Endodermal cell (in vitro differentiated cells): ENCODE data around the gene LRRC26. TPM values are rescaled to one million over a fixed set of nuclear protein-coding genes. Genes with fewer than 3 reads are reported as not detected.

Source experiments
- DNase-seq: peaks from one replicate; pipeline ENCODE4 v3.0.0-alpha.2; 2017
- H3K27ac ChIP-seq: 2 replicates; pipeline ENCODE4 v1.5.1; 2013; ENCODE audit warnings: mild to moderate bottlenecking, low read depth, low read length, moderate library complexity
- H3K27me3 ChIP-seq: 2 replicates; pipeline ENCODE4 v1.6.1; 2013; ENCODE audit warnings: mild to moderate bottlenecking, low read length, moderate library complexity; ENCODE audit not compliant: insufficient read depth, control insufficient read depth, poor library complexity, severe bottlenecking
- H3K36me3 ChIP-seq: 2 replicates; pipeline ENCODE4 v1.7.0; 2013; ENCODE audit warnings: mild to moderate bottlenecking, low read length, moderate library complexity; ENCODE audit not compliant: control insufficient read depth, insufficient read depth
- H3K4me1 ChIP-seq: one replicate; pipeline ENCODE4 v1.7.0; 2013; ENCODE audit warnings: low read length; ENCODE audit not compliant: control insufficient read depth, insufficient read depth
- H3K4me3 ChIP-seq: 2 replicates; pipeline ENCODE4 v1.5.1; 2013; ENCODE audit warnings: mild to moderate bottlenecking, low read length, moderate library complexity
- H3K9ac ChIP-seq: 2 replicates; pipeline ENCODE4 v1.6.1; 2013; ENCODE audit warnings: mild to moderate bottlenecking, low read length, moderate library complexity; ENCODE audit not compliant: poor library complexity, severe bottlenecking; ENCODE audit errors: extremely low read depth
- H3K9me3 ChIP-seq: 2 replicates; pipeline ENCODE4 v1.6.1; 2013; ENCODE audit warnings: mild to moderate bottlenecking, low read length, moderate library complexity; ENCODE audit not compliant: control insufficient read depth
- H3K27ac Mint-ChIP-seq: 2 replicates; pipeline ENCODE4 v1.8.0; 2020; ENCODE audit warnings: mixed read lengths
- H3K27me3 Mint-ChIP-seq: 2 replicates; pipeline ENCODE4 v1.8.0; 2021; ENCODE audit warnings: mild to moderate bottlenecking, mixed read lengths; ENCODE audit not compliant: insufficient read depth
- H3K36me3 Mint-ChIP-seq: 2 replicates; pipeline ENCODE4 v1.8.0; 2020; ENCODE audit warnings: low read depth, mixed read lengths
- H3K4me1 Mint-ChIP-seq: 2 replicates; pipeline ENCODE4 v1.8.0; 2020; ENCODE audit warnings: mixed read lengths
- H3K4me3 Mint-ChIP-seq: 2 replicates; pipeline ENCODE4 v1.8.0; 2020; ENCODE audit warnings: mild to moderate bottlenecking, moderate library complexity, mixed read lengths
- H3K9me3 Mint-ChIP-seq: 2 replicates; pipeline ENCODE4 v1.8.0; 2020; ENCODE audit warnings: mild to moderate bottlenecking, mixed read lengths
- WGBS, 2 experiments: methylation state at CpG; one replicate each; pipeline versions ENCODE4 v1.1.5 to v1.1.7; 2013; ENCODE audit warnings: missing lambda C conversion rate in 2 of 2, mixed read lengths in 1 of 2; ENCODE audit not compliant: insufficient coverage in 1 of 2, insufficient read length in 1 of 2; 5-methylcytosine and 5-hydroxymethylcytosine counted together
- total RNA-seq, 2 donors: library from RNA; stranded (reverse); fragmentation: NEBNext Ultra II Directional in 1 of 2; extraction: Animal tissue kit (Norgen Biotek cat#: 25700) in 1 of 2; gene quantifications; 2 replicates in 1 of 2; 3 replicates in 1 of 2; pipeline ENCODE4 v1.2.1, GENCODE V29; 2021
- TF ChIP-seq, protein P1 (sequence below): fragments of 200-600 bp; sonication (generic); conservative IDR thresholded peaks from 2 replicates; pipeline ENCODE4 v1.5.0; 2021; ENCODE audit warnings: antibody characterized with exemption, mild to moderate bottlenecking

LRRC26 gene
- total RNA-seq, 2 donors from 2014 or later, result 0.53 TPM; not detected in 1

- H3K27ac ChIP-seq, result no peak overlapping the region
- no peaks in the 10 kb centered on the region for H3K9me3 Mint-ChIP-seq
- no peak overlapping the region for H3K27ac Mint-ChIP-seq
- no peaks in the 10 kb centered on the region for H3K9me3 ChIP-seq
- no peaks in the 10 kb centered on the region for H3K36me3 ChIP-seq
- no peaks in the 10 kb centered on the region for H3K4me1 Mint-ChIP-seq
- TF ChIP-seq, protein P1, sequence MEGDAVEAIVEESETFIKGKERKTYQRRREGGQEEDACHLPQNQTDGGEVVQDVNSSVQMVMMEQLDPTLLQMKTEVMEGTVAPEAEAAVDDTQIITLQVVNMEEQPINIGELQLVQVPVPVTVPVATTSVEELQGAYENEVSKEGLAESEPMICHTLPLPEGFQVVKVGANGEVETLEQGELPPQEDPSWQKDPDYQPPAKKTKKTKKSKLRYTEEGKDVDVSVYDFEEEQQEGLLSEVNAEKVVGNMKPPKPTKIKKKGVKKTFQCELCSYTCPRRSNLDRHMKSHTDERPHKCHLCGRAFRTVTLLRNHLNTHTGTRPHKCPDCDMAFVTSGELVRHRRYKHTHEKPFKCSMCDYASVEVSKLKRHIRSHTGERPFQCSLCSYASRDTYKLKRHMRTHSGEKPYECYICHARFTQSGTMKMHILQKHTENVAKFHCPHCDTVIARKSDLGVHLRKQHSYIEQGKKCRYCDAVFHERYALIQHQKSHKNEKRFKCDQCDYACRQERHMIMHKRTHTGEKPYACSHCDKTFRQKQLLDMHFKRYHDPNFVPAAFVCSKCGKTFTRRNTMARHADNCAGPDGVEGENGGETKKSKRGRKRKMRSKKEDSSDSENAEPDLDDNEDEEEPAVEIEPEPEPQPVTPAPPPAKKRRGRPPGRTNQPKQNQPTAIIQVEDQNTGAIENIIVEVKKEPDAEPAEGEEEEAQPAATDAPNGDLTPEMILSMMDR, result no peak
- H3K4me3 ChIP-seq, result no peak overlapping the region
- no peaks in the 10 kb centered on the region for H3K36me3 Mint-ChIP-seq
- 81 to 88% methylated on average over 6 to 7 of the region's 7 CpGs for WGBS, 2 experiments
- no peak for DNase-seq
- no peaks in the 10 kb centered on the region for H3K4me1 ChIP-seq
- no peak overlapping the region for H3K4me3 Mint-ChIP-seq
- H3K27me3 Mint-ChIP-seq, result peaks cover 42% of the 10 kb centered on the region
- no peak overlapping the region for H3K9ac ChIP-seq
- peaks cover 35% of the 10 kb centered on the region for H3K27me3 ChIP-seq
Observed at GRCh38 chr9:137152844-137153405, 16.9 kb downstream of the LRRC26 start.

- WGBS, 2 experiments, result 67 to 75% methylated on average over 27 to 34 of the region's 34 CpGs
- Mint-ChIP-seq H3K27ac (no peak overlapping the region), H3K36me3 (no peaks in the 10 kb centered on the region), H3K4me3 (no peak overlapping the region), H3K27me3 (peaks cover 26% of the 10 kb centered on the region), H3K9me3 (no peaks in the 10 kb centered on the region), H3K4me1 (no peaks in the 10 kb centered on the region)
- DNase-seq, result peak; percentile 89
- TF ChIP-seq, protein P1, result no peak
- Histone ChIP-seq H3K27ac (no peak overlapping the region), H3K4me1 (no peaks in the 10 kb centered on the region), H3K36me3 (no peaks in the 10 kb centered on the region), H3K9ac (no peak overlapping the region), H3K4me3 (no peak overlapping the region), H3K27me3 (peaks cover 24% of the 10 kb centered on the region), H3K9me3 (no peaks in the 10 kb centered on the region)
Observed at GRCh38 chr9:137150617-137151457, 19.0 kb downstream of the LRRC26 start.

DNA sequence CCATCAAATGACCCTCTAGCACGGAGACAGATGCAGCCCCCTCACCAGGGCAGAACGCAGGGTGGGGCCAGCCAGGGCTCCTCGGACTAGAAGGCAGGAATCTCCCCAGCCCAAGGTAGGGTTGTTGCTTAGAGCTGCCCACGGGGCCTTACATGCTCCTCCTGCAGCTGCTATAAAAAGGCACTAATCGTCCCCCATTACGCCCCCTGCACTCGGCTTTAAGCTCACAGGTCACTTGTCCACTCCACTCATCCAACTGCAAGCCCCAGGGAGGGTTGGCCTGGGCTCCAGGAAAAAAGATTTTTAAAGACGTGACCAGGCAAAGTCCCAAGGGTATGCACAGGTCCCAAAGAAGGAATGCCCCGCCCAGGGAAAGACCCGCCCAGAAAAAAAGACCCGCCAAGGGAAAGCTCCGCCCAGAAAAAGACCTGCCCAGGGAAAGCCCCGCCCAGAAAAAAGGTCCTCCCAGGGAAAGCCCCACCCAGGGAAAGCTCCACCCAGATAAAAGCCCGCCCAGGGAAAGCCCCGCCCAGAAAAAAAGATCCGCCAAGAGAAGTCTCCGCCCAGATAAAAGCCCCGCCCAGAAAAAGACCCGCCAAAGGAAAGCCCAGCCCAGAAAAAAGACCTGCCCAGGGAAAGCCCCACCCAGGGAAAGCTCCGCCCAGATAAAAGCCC lies 19.8 kb downstream of the LRRC26 start:
- H3K27ac ChIP-seq, result no peak overlapping the region
- peak; percentile 80 for DNase-seq
- Mint-ChIP-seq H3K36me3 (no peaks in the 10 kb centered on the region), H3K9me3 (no peaks in the 10 kb centered on the region), H3K27ac (no peak overlapping the region), H3K4me1 (no peaks in the 10 kb centered on the region), H3K4me3 (no peak overlapping the region), H3K27me3 (peaks cover 19% of the 10 kb centered on the region)
- TF ChIP-seq, protein P1, result no peak
- no peak overlapping the region for H3K4me3 ChIP-seq
- no peak overlapping the region for H3K9ac ChIP-seq
- WGBS, 2 experiments, result 82 to 85% methylated on average over 16 to 20 of the region's 20 CpGs
- no peaks in the 10 kb centered on the region for H3K4me1 ChIP-seq
- no peaks in the 10 kb centered on the region for H3K9me3 ChIP-seq
- H3K36me3 ChIP-seq, result no peaks in the 10 kb centered on the region
- peaks cover 16% of the 10 kb centered on the region for H3K27me3 ChIP-seq
